H1 (cell line): ENCODE results near the gene PHF3. TPM values are rescaled to one million over a fixed set of nuclear protein-coding genes. Genes with fewer than 3 reads are reported as not detected.

ENCODE experiments used
- ATF3 ChIP-seq: IDR thresholded peaks from 2 replicates; pipeline ENCODE4 v1.6.1; 2011; ENCODE audit warnings: low read depth, mild to moderate bottlenecking, low read length; ENCODE audit not compliant: insufficient read depth
- BACH1 ChIP-seq: IDR thresholded peaks from 2 replicates; pipeline ENCODE4 v1.6.1; 2012; ENCODE audit warnings: low read length, improper control_type of control experiment
- CHD7 ChIP-seq: fragments of 300-600 bp; sonication (generic); IDR thresholded peaks from 2 replicates; pipeline ENCODE4 v1.7.1; 2012; ENCODE audit warnings: low read length, moderate library complexity, mild to moderate bottlenecking, inconsistent platforms; ENCODE audit not compliant: insufficient replicate concordance
- CTBP2 ChIP-seq: IDR thresholded peaks from 2 replicates; pipeline ENCODE4 v1.7.0; 2011; ENCODE audit warnings: borderline replicate concordance, mild to moderate bottlenecking, moderate library complexity, mixed read lengths, low read length; ENCODE audit not compliant: insufficient read depth, insufficient read length
- E2F6 ChIP-seq: IDR thresholded peaks from 2 replicates; pipeline ENCODE4 v1.6.1; 2012; ENCODE audit warnings: inconsistent platforms
- KDM4A ChIP-seq: IDR thresholded peaks from one replicate; pipeline ENCODE4 v1.7.1; 2012; ENCODE audit warnings: low read depth, mild to moderate bottlenecking, moderate library complexity, low read length, inconsistent platforms; ENCODE audit not compliant: severe bottlenecking
- PHF8 ChIP-seq: fragments of 200-600 bp; sonication (generic); conservative IDR thresholded peaks from 2 replicates; pipeline ENCODE4 v1.7.1; 2012; ENCODE audit warnings: low read depth, mild to moderate bottlenecking, inconsistent platforms, low read length, moderate library complexity
- polyA plus RNA-seq, 7 experiments: library from polyadenylated mRNA; depleted of rRNA in 3 of 7; stranded (reverse) in 5 of 7; unstranded in 2 of 7; fragments of >200 nt in 5 of 7; fragments of 200-250 nt in 2 of 7; gene quantifications; 1 replicate in 5 of 7; 2 replicates in 1 of 7; 4 replicates in 1 of 7; pipeline versions ENCODE4 v1.2.1 to v1.2.3, GENCODE V29; 2011 to 2013; ENCODE audit warnings: missing spikeins in 2 of 7, mixed read lengths in 2 of 7
- total RNA-seq: library from RNA; stranded (reverse); fragmentation: NEBNext Ultra II Directional; extraction: Animal tissue kit (Norgen Biotek cat#: 25700); gene quantifications from 2 replicates; pipeline ENCODE4 v1.2.1, GENCODE V29; 2021

PHF3 gene
- total and polyA plus RNA-seq, 2 of the 8 experiments (the other 6 are each of a cell fraction or from before 2014, with no cell fraction given), result 10.1 to 69.3 TPM

GRCh38 chr6:63730311-63730710, 94.7 kb downstream of the PHF3 start (continued):
- TF ChIP-seq CHD7, result no peak
- no peak for TF ChIP-seq E2F6
- TF ChIP-seq PHF8, result no peak
- no peak for TF ChIP-seq CTBP2
- no peak for TF ChIP-seq ATF3
- TF ChIP-seq KDM4A, result no peak
- TF ChIP-seq BACH1, result no peak
